ENCODE data around the gene HSP90AB1. TPM values are rescaled to one million over a fixed set of nuclear protein-coding genes. Genes with fewer than 3 reads are reported as not detected.

HSP90AB1 gene
- total and polyA plus RNA-seq, 12 donors: 235 to 1,053 (median 904) TPM

DNA sequence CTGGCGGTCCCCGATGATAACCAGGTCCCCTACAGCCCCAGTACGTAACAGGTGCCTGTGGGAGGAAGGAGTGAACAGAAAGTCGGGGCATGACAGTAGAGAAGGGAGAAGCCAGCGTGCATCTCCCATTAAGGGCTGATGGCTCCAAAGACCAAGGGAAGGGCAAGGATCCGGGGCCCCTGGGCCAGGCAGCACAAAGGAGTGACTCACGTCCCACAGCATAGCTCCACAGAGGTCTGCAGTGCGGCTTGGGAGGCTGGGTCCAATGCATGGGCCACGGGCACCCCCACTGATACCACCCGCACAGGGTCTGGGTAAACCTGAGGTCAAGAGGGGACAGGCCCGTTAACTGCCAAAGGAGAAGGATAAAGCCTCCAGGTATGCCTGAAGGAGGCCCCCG lies 56.0 kb downstream of the HSP90AB1 start:
- 92 to 97% methylated on average over 12 of the region's 12 CpGs for WGBS, 2 donors

More for the DNA sequence above, 56.0 kb downstream of the HSP90AB1 start:
- TF ChIP-seq, protein P1, sequence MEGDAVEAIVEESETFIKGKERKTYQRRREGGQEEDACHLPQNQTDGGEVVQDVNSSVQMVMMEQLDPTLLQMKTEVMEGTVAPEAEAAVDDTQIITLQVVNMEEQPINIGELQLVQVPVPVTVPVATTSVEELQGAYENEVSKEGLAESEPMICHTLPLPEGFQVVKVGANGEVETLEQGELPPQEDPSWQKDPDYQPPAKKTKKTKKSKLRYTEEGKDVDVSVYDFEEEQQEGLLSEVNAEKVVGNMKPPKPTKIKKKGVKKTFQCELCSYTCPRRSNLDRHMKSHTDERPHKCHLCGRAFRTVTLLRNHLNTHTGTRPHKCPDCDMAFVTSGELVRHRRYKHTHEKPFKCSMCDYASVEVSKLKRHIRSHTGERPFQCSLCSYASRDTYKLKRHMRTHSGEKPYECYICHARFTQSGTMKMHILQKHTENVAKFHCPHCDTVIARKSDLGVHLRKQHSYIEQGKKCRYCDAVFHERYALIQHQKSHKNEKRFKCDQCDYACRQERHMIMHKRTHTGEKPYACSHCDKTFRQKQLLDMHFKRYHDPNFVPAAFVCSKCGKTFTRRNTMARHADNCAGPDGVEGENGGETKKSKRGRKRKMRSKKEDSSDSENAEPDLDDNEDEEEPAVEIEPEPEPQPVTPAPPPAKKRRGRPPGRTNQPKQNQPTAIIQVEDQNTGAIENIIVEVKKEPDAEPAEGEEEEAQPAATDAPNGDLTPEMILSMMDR (IDR thresholded peaks at IDR 0.05): no peak
- Histone ChIP-seq H3K4me1 (peaks cover 0 to 4% (median 3%) of the 10 kb centered on the region in 9 donors), H3K36me3 (peaks cover 0 to 80% (median 59%) of the 10 kb centered on the region in 9 donors), H3K27me3 (peaks cover 0 to 6% (median 0%) of the 10 kb centered on the region in 7 donors), H3K9me3 (no peaks in the 10 kb centered on the region), H3K4me3 (no peak overlapping the region), H3K27ac (no peak overlapping the region)
- ATAC-seq (no peak), DNase-seq (no peak)
- intact Hi-C loops (cut with DNase I): loop anchor here in 1 of 10 donors (5.0 kb wide), 1 partner anchor 36 kb away; the partner anchor contains the start of gene NFKBIE

Other genes with a start within 250 kb of the HSP90AB1 start
- gene MRPL14, start 119.6 kb upstream of the HSP90AB1 start, total RNA-seq: 10 to 100 TPM; 35.1 to 51.5 (median 41.4) TPM
- 10 to 100 TPM; 29.9 to 89.7 TPM for gene MRPL14, start 119.6 kb upstream of the HSP90AB1 start, polyA plus RNA-seq
- 10 to 100 TPM; 32.2 to 67.1 (median 37.6) TPM for gene TMEM63B, start 119.5 kb upstream of the HSP90AB1 start, total RNA-seq
- gene TMEM63B, start 119.5 kb upstream of the HSP90AB1 start, polyA plus RNA-seq: 10 to 100 TPM; 20.3 to 37.4 TPM
- gene CAPN11, start 88.3 kb upstream of the HSP90AB1 start, total RNA-seq: under 1 TPM in 6 of 10 donors, not detected in 4; 0.09 to 0.72 (median 0.24) TPM
- gene CAPN11, start 88.3 kb upstream of the HSP90AB1 start, polyA plus RNA-seq: under 1 TPM; 0.32 to 0.37 TPM
- gene MYMX, start 30.2 kb upstream of the HSP90AB1 start, total RNA-seq: 1 to 10 TPM in 2 of 10 donors, under 1 TPM in 3, not detected in 5; 0.41 to 2.3 (median 0.86) TPM
- under 1 TPM in 1 of 2 donors, not detected in 1; 0.91 TPM for gene MYMX, start 30.2 kb upstream of the HSP90AB1 start, polyA plus RNA-seq
- gene SLC29A1, start 23.5 kb upstream of the HSP90AB1 start, total RNA-seq: 100 to 1,000 TPM; 104 to 198 (median 146) TPM
- gene SLC29A1, start 23.5 kb upstream of the HSP90AB1 start, polyA plus RNA-seq: 10 to 100 TPM; 46.3 to 90.9 TPM
- 10 to 100 TPM; 19.4 to 29.8 (median 23.7) TPM for gene SLC35B2, start 10.4 kb downstream of the HSP90AB1 start, total RNA-seq
- gene SLC35B2, start 10.4 kb downstream of the HSP90AB1 start, polyA plus RNA-seq: 10 to 100 TPM in 1 of 2 donors, 1 to 10 TPM in 1; 9.1 to 27.2 TPM
- gene NFKBIE, start 18.4 kb downstream of the HSP90AB1 start, total RNA-seq: 1 to 10 TPM; 1.5 to 8.7 (median 3.4) TPM
- gene NFKBIE, start 18.4 kb downstream of the HSP90AB1 start, polyA plus RNA-seq: 1 to 10 TPM; 5.7 to 5.9 TPM
- gene TMEM151B, start 23.3 kb downstream of the HSP90AB1 start, total RNA-seq: 1 to 10 TPM in 1 of 10 donors, under 1 TPM in 5, not detected in 4; 0.09 to 2.2 (median 0.43) TPM
- 1 to 10 TPM in 1 of 2 donors, under 1 TPM in 1; 0.14 to 1.2 TPM for gene TMEM151B, start 23.3 kb downstream of the HSP90AB1 start, polyA plus RNA-seq
- 10 to 100 TPM in 1 of 10 donors, 1 to 10 TPM in 9; 7.0 to 10.9 (median 8.5) TPM for gene AARS2, start 66.2 kb downstream of the HSP90AB1 start, total RNA-seq
- gene AARS2, start 66.2 kb downstream of the HSP90AB1 start, polyA plus RNA-seq: 1 to 10 TPM; 4.7 to 6.5 TPM
- gene SPATS1, start 95.5 kb downstream of the HSP90AB1 start, total RNA-seq: not detected
- gene SPATS1, start 95.5 kb downstream of the HSP90AB1 start, polyA plus RNA-seq: not detected
- gene CDC5L, start 140.6 kb downstream of the HSP90AB1 start, total RNA-seq: 10 to 100 TPM; 17.5 to 26.5 (median 20.9) TPM
- 1 to 10 TPM; 5.4 to 9.3 TPM for gene CDC5L, start 140.6 kb downstream of the HSP90AB1 start, polyA plus RNA-seq